OCI-LY7 (cell line): ENCODE results near the gene BPIFB3. TPM values are rescaled to one million over a fixed set of nuclear protein-coding genes. Genes with fewer than 3 reads are reported as not detected.

Experiments used
- Bru-seq: library from RNA; stranded (reverse); fragments of 400-500 nt; gene quantifications from one replicate; lab custom pipeline; 2021; lab: Mats Ljungman, UMichigan
- BruChase-seq, 2 experiments: library from RNA; stranded (reverse); fragments of 400-500 nt; gene quantifications; one replicate each; lab custom pipeline; 2021; lab: Mats Ljungman, UMichigan
- BruUV-seq: library from RNA; stranded (reverse); fragments of 400-500 nt; replicated peaks from 2 replicates; lab custom pipeline; 2021; lab: Mats Ljungman, UMichigan
- CTCF ChIA-PET: fragments of 300-600 bp; sonication (Branson Sonifier 250); formaldehyde crosslinking; loops from one replicate; lab custom pipeline; 2022; ENCODE audit warnings: antibody characterized with exemption; ENCODE audit not compliant: unreplicated experiment; lab: Charles Lee
- POLR2A ChIA-PET: fragments of 300-600 bp; sonication (Branson Sonifier 250); formaldehyde crosslinking; loops from one replicate; lab custom pipeline; 2022; ENCODE audit warnings: antibody characterized with exemption; lab: Charles Lee
- DNase-seq: peaks from one replicate; pipeline ENCODE4 v3.0.0-alpha.2; 2015; ENCODE audit warnings: low spot score
- H2AFZ ChIP-seq: fragments of 200-600 bp; sonication (generic), shearing (Covaris generic); 2 replicates; pipeline ENCODE4 v1.6.1; 2014; ENCODE audit warnings: mild to moderate bottlenecking, antibody characterized with exemption, low read length, moderate library complexity
- H3K27ac ChIP-seq: fragments of 200-600 bp; sonication (generic); 2 replicates; pipeline ENCODE4 v1.5.1; 2014; ENCODE audit warnings: mixed run types, low read depth, mild to moderate bottlenecking, moderate library complexity, low read length, inconsistent platforms; ENCODE audit not compliant: poor library complexity, severe bottlenecking
- H3K36me3 ChIP-seq: fragments of 200-600 bp; sonication (generic); 2 replicates; pipeline ENCODE4 v1.6.1; 2014; ENCODE audit warnings: mild to moderate bottlenecking, antibody characterized with exemption, low read length, moderate library complexity, mixed read lengths; ENCODE audit not compliant: insufficient read depth
- H3K4me1 ChIP-seq: fragments of 200-600 bp; sonication (generic); 2 replicates; pipeline ENCODE4 v1.5.1; 2014; ENCODE audit warnings: mild to moderate bottlenecking, low read length; ENCODE audit not compliant: insufficient read depth, poor library complexity, severe bottlenecking
- H3K4me2 ChIP-seq: fragments of 200-600 bp; sonication (generic); 2 replicates; pipeline ENCODE4 v1.6.1; 2014; ENCODE audit warnings: mild to moderate bottlenecking, low read length
- H3K4me3 ChIP-seq: fragments of 200-600 bp; sonication (generic); 2 replicates; pipeline ENCODE4 v1.5.1; 2014; ENCODE audit warnings: mild to moderate bottlenecking, low read depth, low read length; ENCODE audit not compliant: poor library complexity, severe bottlenecking
- H3K79me2 ChIP-seq: fragments of 200-600 bp; sonication (generic); 2 replicates; pipeline ENCODE4 v1.6.1; 2016; ENCODE audit warnings: low read depth, mild to moderate bottlenecking, low read length, moderate library complexity, mixed read lengths; ENCODE audit not compliant: insufficient read depth
- H3K9me2 ChIP-seq: fragments of 200-600 bp; sonication (generic); 2 replicates; pipeline ENCODE4 v1.6.1; 2016; ENCODE audit warnings: mild to moderate bottlenecking, low read length, mixed read lengths; ENCODE audit not compliant: insufficient read depth
- H3K9me3 ChIP-seq: fragments of 200-600 bp; sonication (generic); 2 replicates; pipeline ENCODE4 v1.6.1; 2014; ENCODE audit warnings: mild to moderate bottlenecking, mixed run types, low read length, mixed read lengths
- H4K20me1 ChIP-seq: fragments of 200-600 bp; sonication (generic); 2 replicates; pipeline ENCODE4 v1.6.1; 2014; ENCODE audit warnings: mild to moderate bottlenecking, antibody characterized with exemption, low read length, moderate library complexity, mixed read lengths; ENCODE audit not compliant: insufficient read depth
- CTCF ChIP-seq: fragments of 200-600 bp; sonication (generic); conservative IDR thresholded peaks from 2 replicates; pipeline ENCODE4 v1.5.1; 2014; ENCODE audit warnings: mild to moderate bottlenecking, antibody characterized with exemption, low read length, moderate library complexity, mixed read lengths
- EZH2phosphoT487 ChIP-seq: fragments of 200-600 bp; sonication (generic); IDR thresholded peaks from 2 replicates; pipeline ENCODE4 v1.6.1; 2018; ENCODE audit warnings: low read depth, borderline replicate concordance, mild to moderate bottlenecking, mixed run types, antibody characterized with exemption, low read length, moderate library complexity, mixed read lengths
- intact Hi-C: fragments of 100-400 bp; cut with micrococcal nuclease; formaldehyde crosslinking; loops from one replicate; pipeline ENCODE4 v1.10.0; 2022; ENCODE audit not compliant: unreplicated experiment
- long read RNA-seq: library from polyadenylated mRNA; stranded (forward); transcript quantifications from one replicate; pipeline ENCODE4 v2.0.0, GENCODE V29; 2022
- total RNA-seq, 2 experiments: library from RNA; depleted of rRNA in 1 of 2; stranded (reverse); fragments of >200 nt in 1 of 2; shearing (Covaris generic) in 1 of 2; gene quantifications; 2 replicates each; pipeline ENCODE4 v1.2.3, GENCODE V29; 2014 to 2022

BPIFB3 gene
- total RNA-seq (2014; rRNA removed; shearing (Covaris generic)): not detected in 2 replicates
- not detected in 2 replicates for total RNA-seq (2022)
- Bru-seq, nascent RNA: not detected
- not detected for BruChase-seq, experiment 1, labeled RNA remaining after a 6-hour chase
- not detected for BruChase-seq, experiment 2, labeled RNA remaining after a 2-hour chase
- long read RNA-seq: 0 reads

GRCh38 chr20:33053291-33054106 is at the start of gene BPIFB3:
Gene BPIFB3, plus strand, starts transcription at chr20:33053903. Its CDS starts 1,533 bp downstream, at chr20:33055436.
- Histone ChIP-seq H3K9me3 (no peaks in the 10 kb centered on the region), H3K79me2 (no peaks in the 10 kb centered on the region), H3K4me1 (no peaks in the 10 kb centered on the region), H3K4me2 (no peak within 1 kb of the TSS), H3K4me3 (no peak within 1 kb of the TSS), H3K27ac (no peak within 1 kb of the TSS), H3K9me2 (no peaks in the 10 kb centered on the region), H4K20me1 (no peaks in the 10 kb centered on the region), H2AFZ (no peak within 1 kb of the TSS), H3K36me3 (no peaks in the 10 kb centered on the region)
- ChIA-PET POLR2A (no interaction called here), CTCF (no interaction called here)
- TF ChIP-seq CTCF (no peak), EZH2phosphoT487 (no peak)
- no TSS peak for BruUV-seq
- intact Hi-C loops: no loop called here
- no peak for DNase-seq

GRCh38 chr20:33004141-33004751 is 49.5 kb upstream of the BPIFB3 start, which contains the start of gene SUN5:
Gene SUN5, minus strand, starts transcription at chr20:33004433. Its CDS starts 93 bp downstream, at chr20:33004340.
- DNase-seq: no peak
- Histone ChIP-seq H3K4me1 (no peaks in the 10 kb centered on the region), H4K20me1 (no peaks in the 10 kb centered on the region), H3K9me2 (no peaks in the 10 kb centered on the region), H3K79me2 (no peaks in the 10 kb centered on the region), H3K4me2 (no peak within 1 kb of the TSS), H3K36me3 (no peaks in the 10 kb centered on the region), H3K27ac (no peak within 1 kb of the TSS), H3K9me3 (peaks cover 8% of the 10 kb centered on the region; the same call in 1 of the 2 replicates), H3K4me3 (no peak within 1 kb of the TSS), H2AFZ (no peak within 1 kb of the TSS)
- CTCF ChIA-PET: no interaction called here
- intact Hi-C loops: no loop called here
- no TSS peak for BruUV-seq
- TF ChIP-seq CTCF: no peak
- no peak for TF ChIP-seq EZH2phosphoT487
- POLR2A ChIA-PET: no interaction called here
